Stimulated activated naive CD4-positive, alpha-beta T cell treated with Interleukin-2 at 50 U/mL for 16 hours (primary cell): ENCODE data around the gene SPG11.
"Not testable (repeated sequence)": the region's sequence is repeated elsewhere in the genome, so short reads cannot be mapped to it uniquely, and the experiment has no call there.

Source experiments
- DNase-seq: peaks from one replicate; lab custom pipeline; 2025; lab: John Stamatoyannopoulos, UW

Gene SPG11, protein sequence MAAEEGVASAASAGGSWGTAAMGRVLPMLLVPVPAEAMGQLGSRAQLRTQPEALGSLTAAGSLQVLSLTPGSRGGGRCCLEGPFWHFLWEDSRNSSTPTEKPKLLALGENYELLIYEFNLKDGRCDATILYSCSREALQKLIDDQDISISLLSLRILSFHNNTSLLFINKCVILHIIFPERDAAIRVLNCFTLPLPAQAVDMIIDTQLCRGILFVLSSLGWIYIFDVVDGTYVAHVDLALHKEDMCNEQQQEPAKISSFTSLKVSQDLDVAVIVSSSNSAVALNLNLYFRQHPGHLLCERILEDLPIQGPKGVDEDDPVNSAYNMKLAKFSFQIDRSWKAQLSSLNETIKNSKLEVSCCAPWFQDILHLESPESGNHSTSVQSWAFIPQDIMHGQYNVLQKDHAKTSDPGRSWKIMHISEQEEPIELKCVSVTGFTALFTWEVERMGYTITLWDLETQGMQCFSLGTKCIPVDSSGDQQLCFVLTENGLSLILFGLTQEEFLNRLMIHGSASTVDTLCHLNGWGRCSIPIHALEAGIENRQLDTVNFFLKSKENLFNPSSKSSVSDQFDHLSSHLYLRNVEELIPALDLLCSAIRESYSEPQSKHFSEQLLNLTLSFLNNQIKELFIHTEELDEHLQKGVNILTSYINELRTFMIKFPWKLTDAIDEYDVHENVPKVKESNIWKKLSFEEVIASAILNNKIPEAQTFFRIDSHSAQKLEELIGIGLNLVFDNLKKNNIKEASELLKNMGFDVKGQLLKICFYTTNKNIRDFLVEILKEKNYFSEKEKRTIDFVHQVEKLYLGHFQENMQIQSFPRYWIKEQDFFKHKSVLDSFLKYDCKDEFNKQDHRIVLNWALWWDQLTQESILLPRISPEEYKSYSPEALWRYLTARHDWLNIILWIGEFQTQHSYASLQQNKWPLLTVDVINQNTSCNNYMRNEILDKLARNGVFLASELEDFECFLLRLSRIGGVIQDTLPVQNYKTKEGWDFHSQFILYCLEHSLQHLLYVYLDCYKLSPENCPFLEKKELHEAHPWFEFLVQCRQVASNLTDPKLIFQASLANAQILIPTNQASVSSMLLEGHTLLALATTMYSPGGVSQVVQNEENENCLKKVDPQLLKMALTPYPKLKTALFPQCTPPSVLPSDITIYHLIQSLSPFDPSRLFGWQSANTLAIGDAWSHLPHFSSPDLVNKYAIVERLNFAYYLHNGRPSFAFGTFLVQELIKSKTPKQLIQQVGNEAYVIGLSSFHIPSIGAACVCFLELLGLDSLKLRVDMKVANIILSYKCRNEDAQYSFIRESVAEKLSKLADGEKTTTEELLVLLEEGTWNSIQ (N-terminal part only)

DNA sequence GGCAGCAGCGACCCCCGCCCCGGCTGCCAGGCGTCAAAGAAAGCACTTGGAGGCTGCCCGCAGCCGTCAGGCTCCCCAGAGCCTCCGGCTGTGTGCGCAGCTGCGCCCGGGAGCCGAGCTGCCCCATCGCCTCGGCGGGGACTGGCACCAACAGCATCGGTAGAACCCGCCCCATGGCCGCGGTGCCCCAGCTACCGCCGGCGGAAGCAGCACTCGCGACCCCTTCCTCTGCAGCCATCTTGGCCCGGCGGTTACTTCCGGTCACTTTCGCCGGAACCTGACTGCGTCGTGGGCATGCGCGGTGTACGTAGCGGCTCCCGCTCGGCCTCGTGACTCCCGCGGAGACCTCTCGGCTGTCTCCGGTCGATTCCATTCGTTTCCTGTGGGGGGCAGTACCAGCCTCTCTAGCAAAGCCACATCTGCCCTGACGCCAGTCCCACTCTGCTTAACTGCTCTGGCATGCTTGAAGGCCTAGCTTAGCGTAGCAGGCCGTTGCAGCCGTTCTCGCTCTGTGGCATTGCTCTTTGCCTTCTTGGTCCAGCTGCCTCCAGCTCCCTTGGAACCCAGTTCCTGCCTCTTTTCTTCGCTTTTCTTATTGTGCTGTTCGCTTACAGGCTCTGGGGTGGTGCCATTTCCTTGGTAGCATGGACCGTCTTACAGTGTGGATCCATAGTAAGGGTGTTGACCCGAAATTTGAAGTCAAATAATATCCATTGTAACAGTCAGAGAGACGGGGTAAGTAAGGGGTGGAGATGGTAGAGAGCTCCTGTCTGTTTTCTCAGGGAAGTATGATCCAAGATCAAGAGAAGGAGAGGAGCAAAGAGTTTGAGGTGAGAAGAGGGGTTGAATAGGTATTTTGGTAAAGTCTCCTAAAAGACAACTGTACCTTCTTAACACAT, at the start of gene SPG11:
SPG11 (minus strand) TSS at position 253 of the 899 bp plus-strand sequence; CDS start at position 238, 15 bp downstream.
- DNase-seq = peak; percentile 97

DNA sequence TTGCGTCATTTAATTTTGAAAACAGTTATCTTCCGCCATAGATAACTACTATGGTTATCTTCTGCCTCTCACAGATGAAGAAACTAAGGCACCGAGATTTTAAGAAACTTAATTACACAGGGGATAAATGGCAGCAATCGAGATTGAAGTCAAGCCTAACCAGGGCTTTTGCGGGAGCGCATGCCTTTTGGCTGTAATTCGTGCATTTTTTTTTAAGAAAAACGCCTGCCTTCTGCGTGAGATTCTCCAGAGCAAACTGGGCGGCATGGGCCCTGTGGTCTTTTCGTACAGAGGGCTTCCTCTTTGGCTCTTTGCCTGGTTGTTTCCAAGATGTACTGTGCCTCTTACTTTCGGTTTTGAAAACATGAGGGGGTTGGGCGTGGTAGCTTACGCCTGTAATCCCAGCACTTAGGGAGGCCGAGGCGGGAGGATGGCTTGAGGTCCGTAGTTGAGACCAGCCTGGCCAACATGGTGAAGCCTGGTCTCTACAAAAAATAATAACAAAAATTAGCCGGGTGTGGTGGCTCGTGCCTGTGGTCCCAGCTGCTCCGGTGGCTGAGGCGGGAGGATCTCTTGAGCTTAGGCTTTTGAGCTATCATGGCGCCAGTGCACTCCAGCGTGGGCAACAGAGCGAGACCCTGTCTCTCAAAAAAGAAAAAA, 49.0 kb upstream of the SPG11 start:
- DNase-seq = peak; percentile 67

DNA sequence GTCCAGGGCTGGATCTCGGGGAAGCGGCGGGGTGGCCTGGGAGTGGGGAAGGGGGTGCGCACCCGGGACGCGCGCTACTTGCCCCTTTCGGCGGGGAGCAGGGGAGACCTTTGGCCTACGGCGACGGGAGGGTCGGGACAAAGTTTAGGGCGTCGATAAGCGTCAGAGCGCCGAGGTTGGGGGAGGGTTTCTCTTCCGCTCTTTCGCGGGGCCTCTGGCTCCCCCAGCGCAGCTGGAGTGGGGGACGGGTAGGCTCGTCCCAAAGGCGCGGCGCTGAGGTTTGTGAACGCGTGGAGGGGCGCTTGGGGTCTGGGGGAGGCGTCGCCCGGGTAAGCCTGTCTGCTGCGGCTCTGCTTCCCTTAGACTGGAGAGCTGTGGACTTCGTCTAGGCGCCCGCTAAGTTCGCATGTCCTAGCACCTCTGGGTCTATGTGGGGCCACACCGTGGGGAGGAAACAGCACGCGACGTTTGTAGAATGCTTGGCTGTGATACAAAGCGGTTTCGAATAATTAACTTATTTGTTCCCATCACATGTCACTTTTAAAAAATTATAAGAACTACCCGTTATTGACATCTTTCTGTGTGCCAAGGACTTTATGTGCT, 48.4 kb upstream of the SPG11 start:
- DNase-seq = peak; percentile 59

DNA sequence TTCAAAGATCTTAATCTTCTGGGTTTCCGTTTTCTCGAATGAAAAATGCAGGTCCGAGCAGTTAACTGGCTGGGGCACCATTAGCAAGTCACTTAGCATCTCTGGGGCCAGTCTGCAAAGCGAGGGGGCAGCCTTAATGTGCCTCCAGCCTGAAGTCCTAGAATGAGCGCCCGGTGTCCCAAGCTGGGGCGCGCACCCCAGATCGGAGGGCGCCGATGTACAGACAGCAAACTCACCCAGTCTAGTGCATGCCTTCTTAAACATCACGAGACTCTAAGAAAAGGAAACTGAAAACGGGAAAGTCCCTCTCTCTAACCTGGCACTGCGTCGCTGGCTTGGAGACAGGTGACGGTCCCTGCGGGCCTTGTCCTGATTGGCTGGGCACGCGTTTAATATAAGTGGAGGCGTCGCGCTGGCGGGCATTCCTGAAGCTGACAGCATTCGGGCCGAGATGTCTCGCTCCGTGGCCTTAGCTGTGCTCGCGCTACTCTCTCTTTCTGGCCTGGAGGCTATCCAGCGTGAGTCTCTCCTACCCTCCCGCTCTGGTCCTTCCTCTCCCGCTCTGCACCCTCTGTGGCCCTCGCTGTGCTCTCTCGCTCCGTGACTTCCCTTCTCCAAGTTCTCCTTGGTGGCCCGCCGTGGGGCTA, 47.8 kb upstream of the SPG11 start, which contains the start of the genes B2M and PATL2:
B2M (plus strand) TSS at position 422 of the 647 bp plus-strand sequence; CDS start at position 452, 30 bp downstream.
PATL2 (minus strand) TSS at position 228 of the 647 bp plus-strand sequence. CDS start 34,833 bp downstream, outside the sequence.
- DNase-seq = peak; percentile 89

DNA sequence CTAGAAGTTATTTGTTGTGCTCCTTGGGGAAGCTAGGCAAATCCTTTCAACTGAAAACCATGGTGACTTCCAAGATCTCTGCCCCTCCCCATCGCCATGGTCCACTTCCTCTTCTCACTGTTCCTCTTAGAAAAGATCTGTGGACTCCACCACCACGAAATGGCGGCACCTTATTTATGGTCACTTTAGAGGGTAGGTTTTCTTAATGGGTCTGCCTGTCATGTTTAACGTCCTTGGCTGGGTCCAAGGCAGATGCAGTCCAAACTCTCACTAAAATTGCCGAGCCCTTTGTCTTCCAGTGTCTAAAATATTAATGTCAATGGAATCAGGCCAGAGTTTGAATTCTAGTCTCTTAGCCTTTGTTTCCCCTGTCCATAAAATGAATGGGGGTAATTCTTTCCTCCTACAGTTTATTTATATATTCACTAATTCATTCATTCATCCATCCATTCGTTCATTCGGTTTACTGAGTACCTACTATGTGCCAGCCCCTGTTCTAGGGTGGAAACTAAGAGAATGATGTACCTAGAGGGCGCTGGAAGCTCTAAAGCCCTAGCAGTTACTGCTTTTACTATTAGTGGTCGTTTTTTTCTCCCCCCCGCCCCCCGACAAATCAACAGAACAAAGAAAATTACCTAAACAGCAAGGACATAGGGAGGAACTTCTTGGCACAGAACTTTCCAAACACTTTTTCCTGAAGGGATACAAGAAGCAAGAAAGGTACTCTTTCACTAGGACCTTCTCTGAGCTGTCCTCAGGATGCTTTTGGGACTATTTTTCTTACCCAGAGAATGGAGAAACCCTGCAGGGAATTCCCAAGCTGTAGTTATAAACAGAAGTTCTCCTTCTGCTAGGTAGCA, 47.0 kb upstream of the SPG11 start:
- peak; percentile 33 for DNase-seq

DNA sequence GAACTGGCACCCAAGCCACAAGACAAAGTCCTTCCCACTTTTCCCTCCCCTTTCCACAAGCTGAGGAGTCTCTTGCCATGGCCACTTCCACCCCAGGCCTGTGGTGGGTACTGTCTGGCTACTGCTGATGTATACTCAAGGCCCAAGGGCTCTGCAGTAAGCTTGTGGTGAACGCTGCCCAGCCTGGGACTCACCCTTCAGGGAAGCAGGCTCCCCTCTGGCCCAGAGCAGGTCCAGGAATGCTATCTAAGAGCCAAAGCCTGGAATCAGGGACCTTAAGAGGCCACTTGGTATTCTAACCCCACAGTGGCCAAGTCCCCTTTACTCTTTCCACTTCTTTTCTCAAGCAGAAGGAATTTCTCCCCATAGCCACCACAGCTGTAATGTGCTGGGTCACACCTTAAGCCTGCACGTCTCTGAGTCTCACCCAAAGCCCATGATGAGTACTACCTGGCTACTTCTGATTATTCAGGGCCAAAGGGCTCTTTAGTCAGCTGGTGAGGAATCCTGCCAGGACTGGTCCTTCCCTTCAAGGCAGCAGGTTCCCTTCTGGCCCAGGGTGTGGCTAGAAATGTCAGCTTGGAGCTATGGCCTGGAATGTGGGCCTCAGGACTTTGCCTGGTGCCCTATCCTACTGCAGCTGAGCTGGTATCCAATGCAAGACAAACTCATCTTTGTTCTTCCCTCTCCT, 43.6 kb upstream of the SPG11 start:
- no peak for DNase-seq

DNA sequence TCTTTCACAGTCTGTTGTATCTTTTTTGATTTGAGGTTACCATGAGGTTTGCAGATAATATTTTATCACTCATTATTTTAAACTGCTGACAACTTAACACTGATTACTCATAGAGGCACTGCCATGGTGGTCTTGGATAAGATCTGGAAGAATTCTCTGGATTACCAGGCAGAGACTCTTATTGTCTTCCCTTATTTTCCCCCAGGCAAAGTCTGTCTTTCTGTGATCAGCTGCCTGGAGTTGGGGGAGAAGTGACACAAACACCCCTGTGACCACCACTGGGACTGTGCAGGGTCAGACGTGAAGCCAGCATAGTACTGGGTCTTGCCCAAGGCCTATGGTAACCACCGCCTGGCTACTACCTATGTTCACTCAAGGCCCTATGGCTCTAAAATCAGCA, 42.9 kb upstream of the SPG11 start:
- no peak for DNase-seq

DNA sequence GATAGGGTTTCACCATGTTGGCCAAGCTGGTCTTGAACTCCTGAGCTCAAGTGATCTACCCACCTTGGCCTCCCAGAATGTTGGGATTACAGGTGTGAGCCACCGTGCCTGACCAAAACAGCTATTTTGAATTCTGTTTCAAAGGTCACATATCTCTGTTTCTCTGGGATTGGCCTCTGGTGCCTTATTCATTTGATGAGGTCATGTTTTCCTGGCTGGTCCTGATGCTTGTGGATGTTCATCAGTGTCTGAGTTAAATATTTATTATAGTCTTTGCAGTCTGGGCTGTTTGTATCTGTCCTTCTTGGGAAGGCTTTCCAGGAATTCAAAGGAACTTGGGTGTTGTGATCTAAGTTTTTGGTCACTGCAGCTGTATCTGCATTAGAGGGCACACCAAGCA, 42.5 kb upstream of the SPG11 start:
- no peak for DNase-seq

DNA sequence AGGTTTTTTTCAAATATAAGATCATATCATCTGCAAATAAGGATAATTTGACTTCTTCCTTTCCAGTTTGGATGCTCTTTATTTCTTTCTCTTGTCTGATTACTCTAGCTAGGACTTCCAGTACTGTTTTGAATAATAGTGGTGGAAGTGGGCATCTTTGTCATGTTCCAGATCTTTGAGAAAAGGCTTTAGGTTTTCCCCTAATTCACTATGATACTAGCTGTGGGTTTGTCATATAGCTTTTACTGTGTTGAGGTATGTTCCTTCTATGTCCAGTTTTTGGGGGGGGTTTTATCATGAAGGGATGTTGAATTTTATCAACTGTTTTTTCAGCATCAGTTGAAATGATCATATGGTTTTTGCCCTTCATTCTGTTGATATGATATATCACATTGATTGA, 37.2 kb upstream of the SPG11 start:
- DNase-seq = not testable (repeated sequence)

DNA sequence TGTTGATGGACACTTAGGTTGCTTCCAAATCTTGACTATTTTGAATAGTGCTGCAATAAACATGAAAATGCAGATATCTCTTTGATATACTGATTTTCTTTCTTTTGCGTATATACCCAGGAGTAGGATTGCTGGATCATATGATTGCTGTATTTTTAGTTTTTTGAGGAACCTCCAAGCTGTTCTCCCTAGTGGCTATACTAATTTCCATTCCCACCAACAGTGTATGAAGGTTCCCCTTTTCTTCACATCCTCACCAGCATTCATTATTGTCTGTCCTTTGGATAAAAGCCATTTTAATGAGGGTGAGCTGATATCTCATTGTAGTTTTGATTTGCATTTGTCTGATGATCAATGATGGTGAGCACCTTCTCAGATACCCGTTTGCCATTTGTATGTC, 35.2 kb upstream of the SPG11 start:
- no peak for DNase-seq

DNA sequence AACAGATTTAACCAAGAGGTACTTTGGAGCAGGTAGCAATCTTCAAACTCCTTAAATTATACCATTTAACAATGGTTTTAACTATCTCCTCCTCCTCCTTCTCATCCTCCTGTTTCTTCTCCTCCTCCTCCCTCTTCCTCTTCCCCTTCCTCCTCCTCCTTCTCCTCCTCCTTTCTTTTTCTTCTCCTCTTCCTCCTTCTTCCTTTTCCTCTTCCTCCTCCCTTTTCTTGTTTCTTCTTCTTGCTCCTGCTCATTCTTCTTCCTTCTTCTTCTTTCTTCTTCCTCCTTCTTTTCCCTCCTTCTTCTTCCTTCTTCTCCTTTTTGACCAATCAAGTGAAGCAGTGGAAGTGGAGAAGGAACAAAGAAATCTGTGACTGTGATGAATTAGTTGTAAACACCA, 33.6 kb upstream of the SPG11 start:
- no peak for DNase-seq

DNA sequence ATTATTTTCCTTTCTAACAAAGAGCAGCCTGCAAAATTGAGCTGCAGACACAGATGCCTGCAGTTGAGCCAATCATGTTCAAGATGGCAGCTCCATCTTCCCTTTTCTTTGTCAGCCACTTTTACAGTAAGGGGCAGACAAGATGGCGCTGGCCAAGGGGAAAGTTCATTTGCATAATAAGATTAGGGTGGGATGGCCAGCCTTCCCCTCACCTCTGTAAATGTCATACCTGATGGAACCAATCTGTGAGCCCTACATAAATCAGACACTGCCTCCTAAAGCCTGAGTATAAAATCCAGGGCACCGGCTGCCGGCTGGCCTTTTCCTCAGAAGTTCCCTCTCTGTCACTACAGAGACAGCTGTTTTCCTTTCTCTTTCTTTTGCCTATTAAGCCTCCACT, 31.8 kb upstream of the SPG11 start:
- no peak for DNase-seq

DNA sequence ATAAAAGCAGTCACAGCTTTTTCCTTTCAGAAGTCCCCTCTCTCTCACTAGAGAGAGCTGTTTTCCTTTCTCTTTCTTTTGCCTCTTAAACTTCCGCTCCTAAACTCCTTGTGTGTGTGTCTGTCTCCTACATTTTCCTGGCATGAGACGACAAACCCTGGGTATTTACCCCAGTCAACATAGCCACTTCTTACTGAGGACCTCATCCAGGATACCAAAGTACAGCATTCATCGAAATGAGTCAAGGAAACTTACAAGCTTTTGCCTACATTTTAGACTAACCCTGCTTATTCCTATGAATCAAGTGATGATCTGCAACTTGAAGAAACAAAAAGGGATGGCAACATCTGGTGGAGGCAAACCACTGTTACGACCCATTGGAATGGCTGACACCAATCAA, 31.0 kb upstream of the SPG11 start:
- DNase-seq = no peak

DNA sequence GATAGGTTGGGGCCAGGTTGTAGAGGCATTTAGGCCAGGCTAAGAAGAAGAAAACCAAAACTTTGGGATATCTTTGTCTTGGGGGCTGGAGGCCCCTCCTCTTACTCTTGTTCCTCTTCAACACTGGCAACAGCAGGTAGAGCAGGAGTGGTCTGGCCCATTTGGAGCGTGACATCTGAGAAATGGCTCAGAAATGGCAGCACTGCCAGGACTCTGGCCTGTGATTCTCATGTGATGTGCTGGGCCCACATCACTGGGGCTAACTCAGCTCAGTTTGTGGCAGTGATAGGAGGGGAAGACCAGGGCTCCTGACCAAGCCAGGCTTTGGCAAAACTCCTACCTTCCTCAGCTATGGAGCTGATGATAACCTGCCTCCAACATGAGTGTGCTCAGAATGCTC, 29.2 kb upstream of the SPG11 start:
- no peak for DNase-seq

DNA sequence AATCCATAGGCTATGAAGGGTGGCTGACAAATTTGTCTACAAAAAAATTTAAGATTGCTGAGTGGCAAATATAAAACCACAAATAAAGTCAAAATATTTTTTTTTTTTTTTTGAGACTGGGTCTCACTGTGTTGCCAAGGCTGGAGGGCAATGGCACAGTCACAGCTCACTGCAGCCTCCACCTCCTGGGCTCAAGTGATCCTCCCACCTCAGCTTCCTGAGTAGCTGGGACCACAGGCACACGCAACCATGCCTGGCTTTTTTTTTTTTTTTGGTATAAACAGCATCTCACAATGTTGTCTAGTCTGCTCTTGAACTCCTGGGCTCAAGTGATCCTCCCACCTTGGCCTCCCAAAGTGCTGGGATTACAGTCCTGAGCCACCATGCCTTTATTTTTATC, 26.8 kb upstream of the SPG11 start:
- not testable (repeated sequence) for DNase-seq

DNA sequence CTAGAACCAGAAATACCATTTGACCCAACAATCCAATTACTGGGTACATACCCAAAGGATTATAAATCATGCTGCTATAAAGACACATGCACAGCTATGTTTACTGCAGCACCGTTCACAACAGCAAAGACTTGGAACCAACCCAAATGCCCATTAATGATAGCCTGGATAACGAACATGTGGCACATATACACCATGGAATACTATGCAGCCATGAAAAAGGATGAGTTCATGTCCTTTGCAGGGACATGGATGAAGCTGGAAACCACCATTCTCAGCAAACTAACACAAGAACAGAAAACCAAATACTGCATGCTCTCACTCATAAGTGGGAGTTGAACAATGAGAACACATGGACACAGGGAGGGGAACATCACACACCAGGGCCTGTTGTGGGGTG, 25.9 kb upstream of the SPG11 start:
- DNase-seq = not testable (repeated sequence)

DNA sequence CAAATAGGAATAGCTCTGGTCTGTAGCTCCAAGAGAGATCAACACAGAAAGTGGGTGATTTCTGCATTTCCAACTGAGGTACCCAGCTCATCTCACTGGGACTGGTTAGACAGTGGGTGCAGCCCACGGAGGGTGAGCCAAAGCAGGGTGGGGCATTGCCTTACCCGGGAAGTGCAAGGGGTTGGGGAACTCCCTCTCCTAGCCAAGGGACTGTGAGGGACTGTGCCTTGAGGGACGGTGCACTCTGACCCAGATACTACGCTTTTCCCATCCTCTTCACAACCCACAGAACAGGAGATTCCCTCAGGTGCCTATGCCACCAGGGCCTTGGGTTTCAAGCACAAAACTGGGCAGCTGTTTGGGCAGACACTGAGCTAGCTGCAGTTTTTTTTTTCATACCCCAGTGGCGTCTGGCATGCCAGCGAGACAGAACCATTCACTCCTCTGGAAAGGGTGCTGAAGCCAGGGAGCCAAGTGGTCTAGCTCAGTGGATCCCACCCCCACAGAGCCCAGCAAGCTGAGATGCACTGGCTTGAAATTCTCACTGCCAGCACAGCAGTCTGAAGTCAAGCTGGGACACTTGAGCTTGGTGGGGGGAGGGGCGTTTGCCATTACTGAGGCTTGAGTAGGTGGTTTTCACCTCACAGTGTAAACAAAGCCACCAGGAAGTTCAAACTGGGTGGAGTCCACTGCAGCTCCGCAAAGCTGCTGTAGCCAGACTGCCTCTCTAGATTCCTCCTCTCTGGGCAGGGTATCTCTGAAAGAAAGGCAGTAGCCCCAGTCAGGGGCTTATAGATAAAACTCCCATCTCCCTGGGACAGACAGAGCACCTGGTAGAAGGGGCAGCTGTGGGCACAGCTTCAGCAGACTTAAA, 19.6 kb upstream of the SPG11 start:
- peak; percentile 74 for DNase-seq
